CD4-positive, alpha-beta T cell (primary cell): Measurements from ENCODE around the gene CDK17. TPM values are rescaled to one million over a fixed set of nuclear protein-coding genes. Genes with fewer than 3 reads are reported as not detected.
A peak's percentile ranks its signal among the peaks of the same experiment; 100 is the strongest.
"Not testable (repeated sequence)": the region's sequence is repeated elsewhere in the genome, so short reads cannot be mapped to it uniquely, and the experiment has no call there.

Experiments used
- ATAC-seq: fragments of 200-7000 bp; cut with Tn5 transposase; one replicate; pipeline ENCODE4 v1.10.0; 2022; ENCODE audit warnings: mild to moderate bottlenecking; ENCODE audit not compliant: poor library complexity
- CTCF ChIA-PET: fragments of 350-600 bp; sonication (Branson Sonifier 250); formaldehyde crosslinking; loops from one replicate; lab custom pipeline; 2021; ENCODE audit warnings: antibody characterized with exemption, inconsistent platforms; lab: Charles Lee
- POLR2A ChIA-PET: fragments of 350-600 bp; sonication (Branson Sonifier 250); formaldehyde crosslinking; loops from one replicate; lab custom pipeline; 2021; ENCODE audit warnings: antibody characterized with exemption, inconsistent platforms; lab: Charles Lee
- DNase-seq, 14 experiments: peaks; one replicate each; pipeline ENCODE4 v3.0.0-alpha.2; 2013 to 2020; ENCODE audit warnings: mixed read lengths in 2 of 14
- H3K27ac ChIP-seq, 2 donors: one replicate each; pipeline versions ENCODE4 v1.5.1 to v1.7.0; 2013; ENCODE audit warnings: low read length in 2 of 2, low read depth in 1 of 2, mild to moderate bottlenecking in 1 of 2
- H3K27me3 ChIP-seq, 2 experiments: 1 replicate in 1 of 2; 2 replicates in 1 of 2; pipeline versions ENCODE4 v1.6.1 to v1.7.0; 2013; ENCODE audit warnings: low read length in 2 of 2, control low read depth in 1 of 2, mild to moderate bottlenecking in 1 of 2, moderate library complexity in 1 of 2; ENCODE audit not compliant: insufficient read depth in 2 of 2, control insufficient read depth in 1 of 2
- H3K36me3 ChIP-seq: one replicate; pipeline ENCODE4 v1.6.1; 2013; ENCODE audit warnings: low read length, control low read depth; ENCODE audit not compliant: insufficient read depth
- H3K4me1 ChIP-seq: one replicate; pipeline ENCODE4 v1.6.1; 2013; ENCODE audit warnings: low read length, control low read depth; ENCODE audit not compliant: insufficient read depth
- H3K4me3 ChIP-seq: one replicate; pipeline ENCODE4 v1.5.1; 2013; ENCODE audit warnings: mild to moderate bottlenecking, low read length, moderate library complexity
- H3K9me3 ChIP-seq, 2 experiments: 1 replicate in 1 of 2; 2 replicates in 1 of 2; pipeline versions ENCODE4 v1.6.1 to v1.7.0; 2013; ENCODE audit warnings: low read length in 2 of 2, mild to moderate bottlenecking in 2 of 2, control low read depth in 1 of 2, moderate library complexity in 1 of 2; ENCODE audit not compliant: control insufficient read depth in 1 of 2, insufficient read depth in 1 of 2
- H3K27ac Mint-ChIP-seq: one replicate; pipeline ENCODE4 v1.8.0; 2020; ENCODE audit warnings: mixed read lengths
- H3K27me3 Mint-ChIP-seq: one replicate; pipeline ENCODE4 v1.8.0; 2021; ENCODE audit warnings: mixed read lengths
- H3K36me3 Mint-ChIP-seq: one replicate; pipeline ENCODE4 v1.8.0; 2021; ENCODE audit warnings: low read depth, mixed read lengths
- H3K4me1 Mint-ChIP-seq: one replicate; pipeline ENCODE4 v1.8.0; 2021; ENCODE audit warnings: low read depth, mixed read lengths
- H3K4me3 Mint-ChIP-seq: one replicate; pipeline ENCODE4 v1.8.0; 2020; ENCODE audit warnings: mild to moderate bottlenecking, mixed read lengths
- H3K9me3 Mint-ChIP-seq: one replicate; pipeline ENCODE4 v1.8.0; 2020; ENCODE audit warnings: mixed read lengths
- intact Hi-C, 2 experiments: fragments of 100-400 bp; cut with DNase I in 1 of 2; cut with micrococcal nuclease in 1 of 2; formaldehyde crosslinking; loops; one replicate each; pipeline versions ENCODE4 v1.15.1 to v1.9.0; 2023 to 2025; cut with DNase I, micrococcal nuclease
- total RNA-seq, 174 experiments: library from RNA in 2 of 174; stranded (reverse) in 2 of 174; gene quantifications; one replicate each; pipeline ENCODE4 v1.2.3 and lab custom pipeline; 2021 to 2026
- TF ChIP-seq, protein P1 (sequence below): fragments of 200-600 bp; IDR thresholded peaks from one replicate; pipeline ENCODE4 v1.8.0; 2022; ENCODE audit warnings: antibody characterized with exemption, mild to moderate bottlenecking

CDK17 gene
- total RNA-seq, 2 experiments from 2014 or later: 112 to 113 TPM

DNA sequence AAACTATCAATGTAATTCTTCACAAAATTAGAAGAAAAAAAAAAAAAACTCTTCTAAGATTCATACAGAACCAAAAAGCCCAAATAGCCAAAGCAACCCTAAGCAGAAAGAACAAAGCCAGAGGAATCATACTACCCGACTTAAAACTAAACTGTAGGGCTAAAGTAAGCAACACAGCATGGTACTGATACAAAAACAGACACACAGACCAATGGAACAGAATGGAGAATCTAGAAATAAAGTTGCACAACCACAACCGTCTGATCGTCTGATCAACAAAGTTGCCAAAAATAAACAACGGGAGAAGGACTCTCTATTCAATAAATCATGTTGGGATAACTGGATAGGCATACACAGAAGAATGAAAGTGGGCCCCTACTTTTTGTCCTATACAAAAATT lies 16.9 kb downstream of the CDK17 start:
- Mint-ChIP-seq H3K27ac (peak overlapping the region; percentile 57), H3K9me3 (peaks cover 3% of the 10 kb centered on the region), H3K27me3 (no peaks in the 10 kb centered on the region), H3K4me1 (peaks cover 75% of the 10 kb centered on the region), H3K36me3 (peaks cover 43% of the 10 kb centered on the region), H3K4me3 (peak overlapping the region; percentile 65)
- intact Hi-C loops: loop anchor here in 1 of 2 experiments (5.0 kb wide), 1 partner anchor 41 kb away; no protein-coding TSS in a partner anchor
- ATAC-seq (no peak), DNase-seq (no peak)
- TF ChIP-seq, protein P1, sequence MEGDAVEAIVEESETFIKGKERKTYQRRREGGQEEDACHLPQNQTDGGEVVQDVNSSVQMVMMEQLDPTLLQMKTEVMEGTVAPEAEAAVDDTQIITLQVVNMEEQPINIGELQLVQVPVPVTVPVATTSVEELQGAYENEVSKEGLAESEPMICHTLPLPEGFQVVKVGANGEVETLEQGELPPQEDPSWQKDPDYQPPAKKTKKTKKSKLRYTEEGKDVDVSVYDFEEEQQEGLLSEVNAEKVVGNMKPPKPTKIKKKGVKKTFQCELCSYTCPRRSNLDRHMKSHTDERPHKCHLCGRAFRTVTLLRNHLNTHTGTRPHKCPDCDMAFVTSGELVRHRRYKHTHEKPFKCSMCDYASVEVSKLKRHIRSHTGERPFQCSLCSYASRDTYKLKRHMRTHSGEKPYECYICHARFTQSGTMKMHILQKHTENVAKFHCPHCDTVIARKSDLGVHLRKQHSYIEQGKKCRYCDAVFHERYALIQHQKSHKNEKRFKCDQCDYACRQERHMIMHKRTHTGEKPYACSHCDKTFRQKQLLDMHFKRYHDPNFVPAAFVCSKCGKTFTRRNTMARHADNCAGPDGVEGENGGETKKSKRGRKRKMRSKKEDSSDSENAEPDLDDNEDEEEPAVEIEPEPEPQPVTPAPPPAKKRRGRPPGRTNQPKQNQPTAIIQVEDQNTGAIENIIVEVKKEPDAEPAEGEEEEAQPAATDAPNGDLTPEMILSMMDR: no peak
- no peak overlapping the region for H3K27ac ChIP-seq
- POLR2A ChIA-PET: interaction anchor here (1.4 kb wide), 1 partner anchor 16 kb away, joined by 11 read pairs; the partner anchor contains the start of gene CDK17
- CTCF ChIA-PET: no interaction called here
- H3K27me3 ChIP-seq: no peaks in the 10 kb centered on the region
- H3K4me3 ChIP-seq: no peak overlapping the region
- H3K4me1 ChIP-seq: peaks cover 40% of the 10 kb centered on the region
- H3K9me3 ChIP-seq: no peaks in the 10 kb centered on the region
- peaks cover 5% of the 10 kb centered on the region for H3K36me3 ChIP-seq

- H3K27ac Mint-ChIP-seq: peak overlapping the region; percentile 53
- CTCF ChIA-PET: interaction anchor here (0.7 to 4.5 kb wide), 3 partner anchors 13 to 35 kb away, joined by 4 to 21 read pairs (median 4); partner anchors contain the start of gene CDK17
- not testable (repeated sequence) for H3K27ac ChIP-seq, H3K27me3 Mint-ChIP-seq, H3K9me3 Mint-ChIP-seq, H3K36me3 ChIP-seq, DNase-seq, H3K4me3 ChIP-seq, H3K4me3 Mint-ChIP-seq, H3K27me3 ChIP-seq, H3K9me3 ChIP-seq, ATAC-seq
- intact Hi-C loops: loop anchor here (2.0 to 5.0 kb wide), 4 partner anchors 17 to 37 kb away; no protein-coding TSS in a partner anchor
- H3K4me1 ChIP-seq: peaks cover 35% of the 10 kb centered on the region
- peaks cover 31% of the 10 kb centered on the region for H3K36me3 Mint-ChIP-seq
- H3K4me1 Mint-ChIP-seq: peaks cover 80% of the 10 kb centered on the region
- POLR2A ChIA-PET: interaction anchor here (0.7 to 4.8 kb wide), 2 partner anchors 9 to 20 kb away, joined by 3 to 98 read pairs; partner anchors contain the start of gene CDK17
Observed at GRCh38 chr12:96379743-96380142, 20.5 kb downstream of the CDK17 start.

DNA sequence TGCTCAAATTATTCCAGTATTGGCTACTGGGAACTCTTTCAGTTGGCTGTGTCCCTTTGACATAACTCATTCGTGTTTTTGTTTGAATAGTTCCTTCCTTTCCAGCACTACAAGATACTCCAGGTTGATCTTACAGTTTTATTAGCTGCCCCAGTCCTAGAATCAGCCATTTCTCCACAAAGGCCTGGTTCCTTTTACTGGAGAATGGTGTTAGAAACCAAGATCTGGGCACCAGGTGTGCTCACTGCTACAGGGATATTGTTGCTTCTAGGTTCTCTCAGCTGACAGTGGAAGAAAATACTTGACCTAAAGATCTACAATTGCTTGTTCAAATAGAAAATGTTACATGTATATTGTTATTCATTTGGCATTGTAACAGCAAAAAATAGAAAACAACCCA lies 21.9 kb downstream of the CDK17 start:
- ATAC-seq (no peak), DNase-seq (no peak)
- H3K27me3 Mint-ChIP-seq: no peaks in the 10 kb centered on the region
- peaks cover 5% of the 10 kb centered on the region for H3K9me3 Mint-ChIP-seq
- POLR2A ChIA-PET: interaction anchor here (0.6 to 4.8 kb wide), 19 partner anchors 10 to 168 kb away, joined by 3 to 98 read pairs (median 4); partner anchors contain the start of gene CDK17
- Histone ChIP-seq H3K9me3 (no peaks in the 10 kb centered on the region), H3K36me3 (no peaks in the 10 kb centered on the region), H3K4me1 (peaks cover 36% of the 10 kb centered on the region), H3K27me3 (no peaks in the 10 kb centered on the region), H3K4me3 (peak overlapping the region; percentile 44), H3K27ac (peak overlapping the region; percentile 69 to 71)
- TF ChIP-seq, protein P1: no peak
- intact Hi-C loops: loop anchor here in 1 of 2 experiments (2.0 kb wide), 2 partner anchors 16 to 20 kb away; no protein-coding TSS in a partner anchor
- H3K4me1 Mint-ChIP-seq: peaks cover 80% of the 10 kb centered on the region
- CTCF ChIA-PET: interaction anchor here (4.5 kb wide), 1 partner anchor 21 kb away, joined by 21 read pairs; the partner anchor contains the start of gene CDK17
- H3K4me3 Mint-ChIP-seq: peak overlapping the region; percentile 95
- H3K36me3 Mint-ChIP-seq: peaks cover 16% of the 10 kb centered on the region
- peak overlapping the region; percentile 98 for H3K27ac Mint-ChIP-seq
